Anterior cingulate cortex (tissue), 58 donors: ENCODE data around the gene ARHGEF37.
"Not testable (repeated sequence)": the region's sequence is repeated elsewhere in the genome, so short reads cannot be mapped to it uniquely, and the experiment has no call there.

Experiments
- DNase-seq, 58 donors: peaks; one replicate each; lab custom pipeline; 2025; lab: John Stamatoyannopoulos, UW

Gene ARHGEF37

DNA sequence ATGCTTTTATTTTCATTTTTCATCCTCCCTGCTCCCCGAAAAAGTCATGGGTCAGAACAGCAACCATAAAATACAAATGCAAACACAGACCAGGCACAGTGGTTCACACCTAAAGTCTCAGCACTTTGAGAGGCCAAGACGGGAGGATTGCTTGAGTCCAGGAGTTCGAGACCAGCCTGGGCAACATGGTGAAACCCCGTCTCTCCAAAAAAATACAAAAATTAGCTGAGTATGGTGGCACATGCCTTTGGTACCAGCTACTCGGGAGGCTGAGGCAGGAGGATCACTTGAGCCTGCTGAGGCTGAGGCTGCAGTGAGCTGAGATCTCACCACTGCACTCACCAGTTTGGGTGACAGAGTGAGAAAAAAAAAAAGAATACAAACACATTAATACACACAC lies 60.3 kb downstream of the ARHGEF37 start:
- DNase-seq = no peak

GRCh38 chr5:149643781-149644180 lies 62.5 kb downstream of the ARHGEF37 start:
- DNase-seq = no peak

DNA sequence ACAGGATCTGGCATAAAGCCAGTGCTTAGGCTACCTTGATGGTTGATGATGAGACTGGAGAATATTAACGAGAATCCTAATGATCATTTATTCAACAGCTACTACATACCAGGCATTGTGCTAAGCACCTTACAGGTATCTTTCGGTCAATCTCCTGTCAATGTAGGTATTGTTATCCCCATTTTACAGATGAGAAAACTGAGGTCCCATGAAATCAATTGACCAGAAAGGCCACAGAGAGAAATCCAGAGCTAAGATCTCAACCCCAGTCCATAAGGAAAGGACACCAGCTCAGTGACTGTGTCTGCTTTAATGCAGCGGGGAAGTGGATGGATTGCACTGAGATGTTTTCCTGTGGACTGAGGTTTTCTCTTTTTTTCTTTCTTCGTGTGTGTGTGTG lies 63.3 kb downstream of the ARHGEF37 start:
- DNase-seq = no peak

GRCh38 chr5:149645236-149645635 lies 63.9 kb downstream of the ARHGEF37 start:
- no peak for DNase-seq

GRCh38 chr5:149645725-149646124 lies 64.4 kb downstream of the ARHGEF37 start:
- DNase-seq = no peak

GRCh38 chr5:149646564-149646963 lies 65.3 kb downstream of the ARHGEF37 start:
- no peak for DNase-seq

GRCh38 chr5:149647334-149647733 lies 66.0 kb downstream of the ARHGEF37 start:
- DNase-seq = no peak

- DNase-seq = not testable (repeated sequence)
Observed at GRCh38 chr5:149648464-149649393, 67.4 kb downstream of the ARHGEF37 start.

DNA sequence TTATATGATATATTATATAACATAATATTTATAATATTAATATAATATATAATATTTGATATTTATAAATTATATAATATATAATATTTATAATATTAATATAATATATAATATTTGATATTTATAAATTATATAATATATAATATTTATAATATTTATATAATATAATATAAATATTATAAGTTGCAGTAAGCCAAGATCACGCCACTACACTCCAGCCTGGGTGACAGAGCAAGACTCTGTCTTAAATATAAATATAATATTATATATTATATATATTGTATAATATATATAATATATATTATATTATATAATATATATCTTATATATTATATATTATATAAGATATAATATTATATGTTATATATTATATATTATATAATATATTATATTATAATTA lies 68.4 kb downstream of the ARHGEF37 start:
- DNase-seq = not testable (repeated sequence)

DNA sequence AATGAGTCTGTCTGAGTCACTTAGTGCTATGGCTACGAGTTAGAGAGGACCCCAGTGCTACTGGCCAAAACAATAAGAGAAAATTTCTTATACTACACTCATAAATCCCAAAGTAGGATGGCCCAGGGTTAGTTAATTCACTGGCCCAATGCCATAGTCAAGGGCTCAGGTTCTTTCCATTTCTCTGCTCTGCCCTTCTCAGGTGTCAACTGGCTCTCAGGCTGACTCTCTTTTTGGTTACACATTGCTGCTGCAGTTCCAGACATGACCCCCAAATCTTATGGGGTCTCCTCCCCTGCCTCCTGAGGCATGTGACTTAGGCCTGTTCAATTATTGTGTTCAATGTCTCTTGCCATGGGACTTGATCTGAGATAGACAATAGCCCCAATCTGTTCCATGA lies 70.4 kb downstream of the ARHGEF37 start:
- DNase-seq = no peak

DNA sequence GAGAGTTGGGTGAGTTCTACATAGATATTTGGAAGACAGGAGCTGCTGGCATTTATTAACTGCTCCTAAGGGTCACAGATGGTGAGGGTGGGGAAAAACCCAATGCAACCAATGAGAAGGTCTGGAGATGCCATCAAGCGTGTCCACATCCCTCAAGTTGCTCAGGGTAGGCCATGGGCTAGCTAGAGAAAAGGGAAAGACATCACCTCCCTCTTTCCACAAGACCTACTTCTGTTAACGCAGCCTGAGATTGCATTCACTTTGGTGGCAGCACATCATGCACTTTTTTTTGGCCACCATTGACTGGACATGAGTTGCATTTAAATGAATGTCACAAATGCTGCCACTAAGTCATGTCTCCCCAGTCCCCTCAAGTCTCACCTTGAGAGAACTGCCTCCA lies 71.4 kb downstream of the ARHGEF37 start:
- no peak for DNase-seq

DNA sequence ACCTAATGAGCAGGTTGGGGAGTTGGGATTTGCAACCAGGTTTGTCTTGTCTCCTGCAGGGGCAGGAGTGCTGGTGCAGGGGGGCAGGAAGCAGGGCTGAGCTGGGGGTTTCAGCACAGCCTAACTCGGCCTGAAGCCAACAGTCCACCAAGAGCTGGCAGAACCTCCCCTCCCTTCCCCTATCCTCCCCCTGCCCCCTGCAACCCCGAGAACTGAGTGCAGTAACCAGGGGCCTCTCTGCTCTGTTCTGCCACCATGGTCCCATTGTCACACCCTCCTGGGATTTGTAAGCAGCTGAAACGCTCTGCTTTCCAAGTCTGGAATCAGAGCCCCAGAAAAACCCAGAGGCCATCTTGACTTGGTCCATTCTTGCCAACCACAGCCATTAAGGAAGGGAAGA lies 72.9 kb downstream of the ARHGEF37 start:
- no peak for DNase-seq

GRCh38 chr5:149654883-149655505 lies 73.7 kb downstream of the ARHGEF37 start:
- no peak for DNase-seq

- DNase-seq = no peak
Observed at GRCh38 chr5:149656576-149657182, 75.4 kb downstream of the ARHGEF37 start.

GRCh38 chr5:149657324-149657723 lies 76.0 kb downstream of the ARHGEF37 start:
- DNase-seq = no peak

- DNase-seq = no peak
Observed at GRCh38 chr5:149658299-149658698, 77.0 kb downstream of the ARHGEF37 start.

DNA sequence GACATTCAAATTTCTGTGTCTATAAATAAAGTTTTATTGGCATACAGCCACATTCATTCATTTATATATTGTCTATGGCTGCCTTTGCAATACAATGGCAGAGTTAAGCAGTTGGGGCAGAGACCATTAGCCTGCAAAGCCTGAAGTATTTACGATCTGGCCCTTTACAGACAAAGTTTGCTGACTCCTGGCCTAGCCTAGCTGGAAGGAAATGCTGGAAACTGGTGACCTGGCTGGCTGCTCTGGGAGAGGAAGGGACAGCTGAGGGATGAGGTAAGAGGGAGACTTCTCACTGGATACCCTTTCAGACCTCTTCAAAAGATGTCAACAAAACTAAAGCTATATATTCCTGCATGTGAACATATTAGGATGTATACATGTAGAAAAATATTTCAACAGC lies 82.8 kb downstream of the ARHGEF37 start:
- DNase-seq = no peak

DNA sequence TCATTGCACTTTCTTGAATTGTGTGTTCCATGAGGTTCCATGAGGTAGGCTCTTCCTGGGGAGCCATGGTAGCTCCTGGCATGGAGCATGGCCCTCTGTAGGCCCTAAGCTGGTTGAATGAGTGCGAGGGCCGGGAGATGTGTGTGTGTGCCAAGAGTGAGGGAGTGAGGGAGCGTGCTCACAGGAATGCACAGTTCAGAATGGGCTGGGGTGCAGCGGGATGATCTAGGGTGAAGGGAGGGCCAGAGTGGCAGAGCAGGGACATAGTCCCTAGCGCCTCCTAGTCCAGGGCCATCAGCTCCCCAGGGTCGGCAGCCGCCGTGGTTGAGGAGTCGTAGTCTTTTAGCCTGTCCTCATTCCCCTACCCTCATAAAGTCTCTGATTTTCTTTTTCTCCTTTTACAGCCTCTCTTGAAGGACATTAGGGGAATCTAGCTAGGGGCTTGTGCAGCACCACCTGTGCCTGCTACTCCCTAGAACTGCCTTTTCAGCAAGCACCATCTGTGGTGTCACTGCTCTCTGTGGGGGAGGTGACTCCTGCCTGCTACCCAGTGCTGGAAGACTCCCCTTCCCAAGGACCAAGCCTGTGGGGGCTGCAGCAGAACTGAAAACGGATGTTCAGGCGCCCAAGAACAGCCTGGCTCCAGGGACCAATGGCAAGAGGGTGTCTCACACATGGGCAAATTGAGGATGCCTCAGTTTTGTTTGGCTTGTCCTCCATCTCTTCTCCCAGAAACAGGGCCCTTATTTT lies 83.5 kb downstream of the ARHGEF37 start:
- DNase-seq = no peak

GRCh38 chr5:149665416-149666175 lies 84.3 kb downstream of the ARHGEF37 start:
- DNase-seq = no peak
